T-helper 17 cell (primary cell): ENCODE data around the gene RNF214. TPM values are rescaled to one million over a fixed set of nuclear protein-coding genes. Genes with fewer than 3 reads are reported as not detected.

Source experiments
- ATAC-seq: fragments of 150-1000 bp; cut with Tn5 transposase; 2 replicates; pipeline ENCODE4 v1.10.0; 2021; ENCODE audit warnings: mild to moderate bottlenecking, moderate library complexity
- DNase-seq, 3 donors: peaks; one replicate each; pipeline versions ENCODE4 v3.0.0 to v3.0.0-alpha.2; 2020 to 2021
- H3K9me3 ChIP-seq: one replicate; pipeline ENCODE4 v1.7.0; 2013; ENCODE audit warnings: low read length, mild to moderate bottlenecking; ENCODE audit not compliant: control insufficient read depth, poor library complexity, severe bottlenecking
- H3K27ac Mint-ChIP-seq: one replicate; pipeline ENCODE4 v1.8.0; 2022; ENCODE audit warnings: mild to moderate bottlenecking, moderate library complexity, mixed read lengths
- H3K27me3 Mint-ChIP-seq: one replicate; pipeline ENCODE4 v1.8.0; 2022; ENCODE audit warnings: mixed read lengths
- H3K36me3 Mint-ChIP-seq: one replicate; pipeline ENCODE4 v1.8.0; 2022; ENCODE audit warnings: low read depth, mixed read lengths
- H3K4me1 Mint-ChIP-seq: one replicate; pipeline ENCODE4 v1.8.0; 2022; ENCODE audit warnings: mild to moderate bottlenecking, mixed read lengths
- H3K4me3 Mint-ChIP-seq: one replicate; pipeline ENCODE4 v1.8.0; 2022; ENCODE audit warnings: mild to moderate bottlenecking, moderate library complexity, mixed read lengths
- total RNA-seq, 4 donors: library from RNA in 2 of 4; stranded (reverse) in 2 of 4; gene quantifications; one replicate each; pipeline ENCODE4 v1.2.3 and lab custom pipeline; 2022 to 2026

RNF214 gene
- total RNA-seq, 2 donors from 2014 or later, result 20.1 to 24.4 TPM

- H3K4me1 Mint-ChIP-seq, result peaks cover 10% of the 10 kb centered on the region
- H3K9me3 ChIP-seq, result no peaks in the 10 kb centered on the region
- no peak overlapping the region for H3K27ac Mint-ChIP-seq
- ATAC-seq, result no peak
- no peak overlapping the region for H3K4me3 Mint-ChIP-seq
- DNase-seq, result no peak
- H3K36me3 Mint-ChIP-seq, result peaks cover 5% of the 10 kb centered on the region
- H3K27me3 Mint-ChIP-seq, result peaks cover 23% of the 10 kb centered on the region
Measured at GRCh38 chr11:117299351-117300282, 67.1 kb downstream of the RNF214 start.

DNA sequence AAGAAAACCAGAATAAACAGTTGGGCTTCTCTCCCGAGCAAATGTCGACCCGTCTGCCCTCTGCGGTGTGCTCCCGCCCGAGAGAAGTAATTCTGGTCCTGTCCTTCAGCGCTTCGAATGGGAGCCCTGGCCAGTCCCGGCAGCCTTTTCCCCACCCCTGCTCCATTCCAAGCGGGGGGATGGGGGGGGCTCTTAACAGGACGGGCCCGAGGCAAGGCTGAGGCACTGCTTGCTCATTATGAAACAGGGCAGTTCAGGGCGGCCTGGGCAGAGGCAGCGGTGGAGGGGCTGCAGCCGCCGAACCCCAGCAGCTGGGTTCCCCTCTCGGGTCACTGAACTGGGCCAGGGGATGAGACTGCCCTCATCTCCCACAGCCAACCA lies 67.8 kb downstream of the RNF214 start:
- peaks cover 6% of the 10 kb centered on the region for H3K36me3 Mint-ChIP-seq
- peaks cover 10% of the 10 kb centered on the region for H3K4me1 Mint-ChIP-seq
- no peak for DNase-seq

GRCh38 chr11:117300773-117301172 lies 68.3 kb downstream of the RNF214 start:
- no peaks in the 10 kb centered on the region for H3K9me3 ChIP-seq
- DNase-seq (no peak), ATAC-seq (no peak)
- Mint-ChIP-seq H3K27me3 (peaks cover 24% of the 10 kb centered on the region), H3K4me3 (peak overlapping the region; percentile 9), H3K4me1 (peaks cover 10% of the 10 kb centered on the region), H3K36me3 (peaks cover 6% of the 10 kb centered on the region), H3K27ac (no peak overlapping the region)

More for the DNA sequence above, 67.8 kb downstream of the RNF214 start:
- H3K27ac Mint-ChIP-seq, result no peak overlapping the region
- ATAC-seq, result no peak
- H3K27me3 Mint-ChIP-seq, result peaks cover 24% of the 10 kb centered on the region
- H3K4me3 Mint-ChIP-seq, result no peak overlapping the region
- H3K9me3 ChIP-seq, result no peaks in the 10 kb centered on the region

DNA sequence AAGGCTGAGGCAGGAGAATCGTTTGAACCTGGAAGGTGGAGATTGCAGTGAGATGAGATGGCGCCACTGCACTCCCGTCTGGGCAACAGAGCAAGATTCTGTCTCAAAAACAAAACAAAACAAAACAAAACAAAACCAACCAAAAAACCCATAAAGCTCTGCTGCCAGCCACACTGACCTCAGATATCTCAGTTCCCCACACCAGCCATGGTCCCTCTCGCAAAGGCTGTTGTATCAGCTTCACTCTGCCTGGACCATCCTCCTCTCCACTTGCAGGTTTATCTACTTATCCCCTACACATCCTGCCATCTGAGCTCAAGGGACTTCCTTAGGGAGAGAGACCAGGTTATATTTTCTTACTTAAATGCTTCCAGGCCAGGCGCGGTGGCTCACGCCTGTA lies 69.8 kb downstream of the RNF214 start:
- peaks cover 24% of the 10 kb centered on the region for H3K27me3 Mint-ChIP-seq
- peaks cover 8% of the 10 kb centered on the region for H3K4me1 Mint-ChIP-seq
- no peaks in the 10 kb centered on the region for H3K9me3 ChIP-seq
- no peak overlapping the region for H3K4me3 Mint-ChIP-seq
- DNase-seq (no peak), ATAC-seq (no peak)
- H3K27ac Mint-ChIP-seq, result peak overlapping the region; percentile 27
- H3K36me3 Mint-ChIP-seq, result peaks cover 6% of the 10 kb centered on the region

- H3K36me3 Mint-ChIP-seq, result peaks cover 6% of the 10 kb centered on the region
- H3K27ac Mint-ChIP-seq, result no peak overlapping the region
- no peak for ATAC-seq
- H3K9me3 ChIP-seq, result no peaks in the 10 kb centered on the region
- no peak for DNase-seq
- peaks cover 9% of the 10 kb centered on the region for H3K4me1 Mint-ChIP-seq
- no peak overlapping the region for H3K4me3 Mint-ChIP-seq
- H3K27me3 Mint-ChIP-seq, result peaks cover 25% of the 10 kb centered on the region
Measured at GRCh38 chr11:117303101-117303500, 70.6 kb downstream of the RNF214 start.

DNA sequence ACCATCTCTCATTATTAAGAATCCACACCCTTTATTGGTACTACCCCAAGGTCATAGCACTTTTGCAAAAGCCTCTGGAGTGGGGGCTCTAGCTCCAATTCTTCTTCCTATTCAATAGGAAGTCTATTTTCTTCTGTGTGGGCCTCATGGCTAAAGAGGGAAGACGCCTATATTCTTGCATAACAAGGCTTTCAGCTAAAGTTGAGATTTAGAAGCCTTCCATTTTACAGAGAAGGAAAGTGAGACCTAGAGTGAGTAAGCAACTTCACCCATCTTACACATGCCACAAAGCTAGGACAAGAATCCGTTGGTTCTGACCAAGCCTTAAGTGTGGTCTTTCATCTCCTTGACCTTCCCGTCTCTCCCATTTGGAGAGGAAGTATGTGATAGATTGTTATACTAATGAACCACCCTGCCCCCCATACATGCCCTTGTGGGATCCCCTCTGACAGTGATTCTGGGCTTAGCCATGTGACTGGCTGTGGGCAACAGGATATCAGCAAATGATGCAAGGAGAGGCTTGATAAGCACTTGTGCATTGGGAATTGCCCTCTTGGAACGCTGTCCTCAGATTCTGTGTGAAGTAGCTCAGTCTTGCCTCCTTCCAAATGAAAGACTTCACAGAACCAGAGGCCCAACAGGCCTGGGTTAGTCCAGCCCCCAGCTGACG lies 71.3 kb downstream of the RNF214 start:
- no peak for DNase-seq
- H3K27ac Mint-ChIP-seq, result peak overlapping the region; percentile 16
- no peaks in the 10 kb centered on the region for H3K9me3 ChIP-seq
- no peak for ATAC-seq
- H3K4me1 Mint-ChIP-seq, result peaks cover 11% of the 10 kb centered on the region
- H3K27me3 Mint-ChIP-seq, result peaks cover 30% of the 10 kb centered on the region
- H3K4me3 Mint-ChIP-seq, result no peak overlapping the region
- peaks cover 6% of the 10 kb centered on the region for H3K36me3 Mint-ChIP-seq

- Mint-ChIP-seq H3K4me1 (peaks cover 13% of the 10 kb centered on the region), H3K27me3 (peaks cover 38% of the 10 kb centered on the region), H3K27ac (no peak overlapping the region), H3K4me3 (no peak overlapping the region), H3K36me3 (peaks cover 8% of the 10 kb centered on the region)
- ATAC-seq (no peak), DNase-seq (no peak)
- H3K9me3 ChIP-seq, result no peaks in the 10 kb centered on the region
Measured at GRCh38 chr11:117305145-117305544, 72.7 kb downstream of the RNF214 start.

- H3K9me3 ChIP-seq, result no peaks in the 10 kb centered on the region
- no peak overlapping the region for H3K27ac Mint-ChIP-seq
- peaks cover 26% of the 10 kb centered on the region for H3K27me3 Mint-ChIP-seq
- H3K4me3 Mint-ChIP-seq, result no peak overlapping the region
- ATAC-seq (no peak), DNase-seq (no peak)
- H3K4me1 Mint-ChIP-seq, result peaks cover 13% of the 10 kb centered on the region
- H3K36me3 Mint-ChIP-seq, result peaks cover 5% of the 10 kb centered on the region
Measured at GRCh38 chr11:117309310-117309709, 76.8 kb downstream of the RNF214 start.

DNA sequence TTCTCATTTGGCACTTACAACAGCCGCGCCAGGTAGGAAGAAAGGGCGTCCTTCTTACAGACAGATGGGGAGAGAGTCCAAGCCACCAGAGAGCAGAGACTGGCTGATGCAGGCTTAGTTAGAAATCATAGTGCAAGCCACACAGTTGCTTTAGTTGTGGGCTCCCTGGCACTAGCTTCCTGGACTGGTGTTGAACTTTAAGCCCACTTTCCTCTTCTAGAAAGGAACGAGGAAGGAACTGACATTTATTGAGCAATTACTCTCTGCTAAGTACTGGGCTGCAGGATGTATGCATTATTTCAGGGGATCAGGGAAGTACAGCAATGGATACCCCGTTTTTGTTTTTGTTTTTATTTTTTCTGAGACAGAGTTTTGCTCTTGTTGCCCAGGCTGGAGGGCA lies 80.6 kb downstream of the RNF214 start:
- H3K9me3 ChIP-seq, result no peaks in the 10 kb centered on the region
- DNase-seq (no peak), ATAC-seq (no peak)
- Mint-ChIP-seq H3K4me1 (peaks cover 21% of the 10 kb centered on the region), H3K36me3 (peaks cover 5% of the 10 kb centered on the region), H3K27me3 (peaks cover 35% of the 10 kb centered on the region), H3K4me3 (no peak overlapping the region), H3K27ac (no peak overlapping the region)

DNA sequence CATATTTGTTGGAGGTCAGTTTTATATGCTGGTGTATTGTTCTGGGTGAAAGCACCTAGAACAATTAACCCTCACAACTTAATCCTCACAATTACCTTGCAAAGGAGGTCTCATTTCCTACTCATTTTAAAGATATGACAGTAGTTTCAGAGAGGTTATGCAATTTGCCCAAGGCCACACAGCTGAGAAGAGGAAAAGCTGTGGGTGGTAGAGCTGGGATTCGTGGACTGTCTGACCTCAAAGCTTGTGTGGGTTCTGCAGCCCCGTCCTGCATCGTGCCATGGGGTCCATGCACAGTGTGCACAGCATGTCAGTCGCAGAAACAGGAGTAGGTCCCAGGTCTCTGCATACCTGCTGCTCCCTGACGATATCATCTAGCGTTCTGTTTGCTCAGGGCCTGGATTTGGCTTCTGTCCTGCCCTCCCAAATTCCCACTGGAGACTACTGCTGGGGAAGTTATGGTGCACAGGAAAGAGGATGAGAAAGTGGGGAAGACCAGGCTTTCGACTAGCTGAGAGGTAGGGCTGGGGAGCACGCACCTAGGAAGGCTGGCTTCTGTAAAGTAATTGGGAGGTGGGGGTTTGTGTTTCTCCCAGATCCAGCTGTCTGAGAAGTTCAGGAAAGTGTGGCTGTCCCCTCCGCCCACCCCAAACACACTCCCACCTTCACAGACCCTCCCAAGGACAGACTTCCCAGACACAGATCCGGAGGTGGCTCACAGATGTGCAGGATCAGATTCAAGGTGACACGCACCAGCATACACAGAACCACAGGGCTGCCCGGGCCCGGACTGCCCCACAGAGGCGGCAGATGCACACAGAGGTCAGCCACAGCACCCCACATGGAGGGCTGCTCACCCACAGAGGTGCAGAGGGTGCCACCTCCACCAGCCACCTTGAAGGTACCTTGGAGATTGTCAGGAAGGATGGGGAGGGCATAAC lies 81.6 kb downstream of the RNF214 start:
- H3K4me1 Mint-ChIP-seq, result peaks cover 16% of the 10 kb centered on the region
- H3K27me3 Mint-ChIP-seq, result peaks cover 32% of the 10 kb centered on the region
- H3K36me3 Mint-ChIP-seq, result peaks cover 3% of the 10 kb centered on the region
- peak overlapping the region; percentile 80 for H3K4me3 Mint-ChIP-seq
- ATAC-seq (no peak), DNase-seq (no peak)
- H3K9me3 ChIP-seq, result no peaks in the 10 kb centered on the region
- H3K27ac Mint-ChIP-seq, result no peak overlapping the region

- no peak for DNase-seq
- Mint-ChIP-seq H3K4me1 (peaks cover 14% of the 10 kb centered on the region), H3K36me3 (peaks cover 3% of the 10 kb centered on the region), H3K27me3 (peaks cover 29% of the 10 kb centered on the region), H3K4me3 (peak overlapping the region; percentile 80), H3K27ac (no peak overlapping the region)
- no peak for ATAC-seq
- H3K9me3 ChIP-seq, result no peaks in the 10 kb centered on the region
Measured at GRCh38 chr11:117314840-117315239, 82.4 kb downstream of the RNF214 start.

- ATAC-seq, result peak; percentile 65
- Mint-ChIP-seq H3K36me3 (peaks cover 3% of the 10 kb centered on the region), H3K27me3 (peaks cover 29% of the 10 kb centered on the region), H3K4me1 (peaks cover 14% of the 10 kb centered on the region), H3K27ac (no peak overlapping the region), H3K4me3 (peak overlapping the region; percentile 85)
- no peaks in the 10 kb centered on the region for H3K9me3 ChIP-seq
- peak in 2 of 3 donors; percentile 7 to 18 for DNase-seq
Measured at GRCh38 chr11:117315285-117316196, 83.1 kb downstream of the RNF214 start.
